MM.1S (cell line): Measurements from ENCODE around the gene MYH8.

Source experiments
- CTCF ChIP-seq: fragments of 300-600 bp; sonication (generic); IDR thresholded peaks from 2 replicates; pipeline ENCODE4 v1.5.1; 2016; ENCODE audit warnings: antibody characterized with exemption, low read length, mixed read lengths
- EZH2 ChIP-seq: fragments of 300-600 bp; sonication (generic); optimal IDR thresholded peaks from 2 replicates; pipeline ENCODE3; 2017; ENCODE audit warnings: low read depth, mild to moderate bottlenecking, antibody characterized with exemption, low read length, mixed read lengths
- EZH2phosphoT487 ChIP-seq: fragments of 300-600 bp; sonication (generic); IDR thresholded peaks from 2 replicates; pipeline ENCODE4 v1.6.1; 2018; ENCODE audit warnings: antibody characterized with exemption, low read length

DNA sequence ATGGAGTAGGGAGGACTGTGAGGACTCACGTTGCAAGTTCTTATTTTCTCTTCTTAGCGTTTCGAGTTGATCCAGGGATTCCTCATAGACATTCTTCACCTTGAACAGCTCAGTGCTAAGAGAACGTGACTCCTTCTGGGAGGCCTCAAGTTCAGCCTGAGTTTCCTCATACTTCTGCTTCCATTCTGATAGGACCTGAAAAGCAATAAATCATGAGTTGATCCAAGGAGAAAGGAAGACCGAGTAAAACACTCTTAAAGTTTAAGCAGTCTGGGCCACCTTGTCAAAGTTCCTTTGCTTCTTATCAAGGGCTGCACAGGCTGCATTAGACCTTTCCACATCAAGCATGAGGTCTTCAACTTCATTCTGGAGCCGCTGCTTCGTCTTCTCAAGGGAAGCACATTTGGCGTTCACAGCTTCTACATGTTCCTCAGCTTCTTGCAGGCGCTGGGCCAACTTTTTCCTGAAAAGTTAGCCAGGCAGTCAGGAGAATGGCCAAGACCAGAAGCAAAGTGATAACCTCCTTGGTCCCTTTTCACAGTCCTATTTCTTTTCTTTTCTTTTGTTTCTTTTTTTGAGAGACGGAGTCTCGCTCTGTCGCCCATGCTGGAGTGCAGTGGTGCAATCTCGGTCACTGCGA, 25.1 kb downstream of the MYH8 start:
- TF ChIP-seq CTCF (no peak), EZH2phosphoT487 (no peak), EZH2 (no peak)
